Kasumi-1 (cell line): Measurements from ENCODE around the gene MGAT4A.
"Not testable (repeated sequence)": the region's sequence is repeated elsewhere in the genome, so short reads cannot be mapped to it uniquely, and the experiment has no call there.

ENCODE experiments used
- DNase-seq, 2 experiments: peaks; one replicate each; lab custom pipeline; 2025; lab: John Stamatoyannopoulos, UW

Gene MGAT4A

DNA sequence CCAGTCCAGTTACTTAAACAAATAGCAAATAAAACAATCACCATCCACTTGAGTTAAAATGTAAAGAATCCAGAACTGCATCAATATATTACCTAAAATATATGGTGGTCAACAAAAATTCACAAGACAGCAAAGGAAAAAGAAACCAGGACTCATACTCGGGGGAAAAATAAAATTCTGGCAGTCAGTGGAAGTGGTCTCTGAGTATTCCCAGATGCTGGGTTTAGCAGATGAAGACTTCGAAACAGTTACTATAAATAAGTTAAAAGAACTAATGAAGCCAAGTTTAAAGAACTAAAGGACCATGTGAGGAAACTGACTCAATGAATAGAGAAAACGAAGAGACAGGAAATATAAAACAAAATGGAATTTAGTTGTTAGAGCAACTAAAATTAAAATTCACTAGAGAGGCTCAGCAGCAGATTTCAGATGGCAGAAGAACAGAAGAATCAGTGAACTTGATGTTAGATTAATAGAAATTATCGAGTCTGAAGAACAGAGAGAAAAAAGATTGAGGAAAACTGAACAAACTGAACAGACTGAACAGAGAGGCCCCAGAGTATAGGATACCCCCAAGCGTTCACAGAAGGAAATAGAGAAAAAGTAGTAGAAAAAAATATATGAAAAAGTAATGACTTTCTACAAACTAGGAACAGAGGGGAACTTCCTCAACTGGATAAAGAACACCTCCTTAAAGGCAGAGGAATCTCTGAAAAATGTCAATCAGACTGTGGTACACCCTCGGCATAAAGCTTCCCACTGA, 27.9 kb downstream of the MGAT4A start:
- DNase-seq = peak in 1 of 2 experiments; percentile 12

DNA sequence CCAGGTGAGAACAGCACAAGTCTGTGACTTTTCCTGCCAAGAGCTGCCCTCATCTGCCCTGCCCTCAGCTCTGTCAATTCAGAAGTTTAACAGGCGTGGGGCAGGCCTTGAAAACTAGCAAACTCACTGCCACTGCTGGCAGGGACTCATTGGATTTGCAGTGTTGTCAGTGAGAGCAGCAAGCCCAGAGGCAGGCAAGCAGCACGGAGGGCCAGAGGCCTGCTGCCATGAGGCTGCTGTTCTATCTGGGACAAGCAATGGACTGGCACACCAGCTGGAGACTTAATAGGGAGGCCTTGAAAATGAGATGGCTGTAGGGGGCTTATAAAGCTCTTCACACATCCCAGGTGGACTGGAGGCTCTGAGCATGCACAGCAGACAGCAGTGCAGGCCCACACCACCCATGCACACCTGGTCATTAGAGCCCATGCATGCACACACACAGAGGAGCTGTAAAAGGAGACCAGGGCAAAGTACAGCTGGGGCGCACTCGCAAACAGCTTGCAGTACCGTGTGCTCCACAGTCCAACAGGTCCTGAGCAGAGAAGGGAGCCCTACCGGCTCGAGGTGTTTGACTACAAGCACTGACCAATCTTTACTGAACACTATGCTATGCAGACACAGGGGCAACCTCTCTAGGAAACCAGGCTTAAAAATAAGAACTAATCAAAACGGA, 28.7 kb downstream of the MGAT4A start:
- DNase-seq = no peak

DNA sequence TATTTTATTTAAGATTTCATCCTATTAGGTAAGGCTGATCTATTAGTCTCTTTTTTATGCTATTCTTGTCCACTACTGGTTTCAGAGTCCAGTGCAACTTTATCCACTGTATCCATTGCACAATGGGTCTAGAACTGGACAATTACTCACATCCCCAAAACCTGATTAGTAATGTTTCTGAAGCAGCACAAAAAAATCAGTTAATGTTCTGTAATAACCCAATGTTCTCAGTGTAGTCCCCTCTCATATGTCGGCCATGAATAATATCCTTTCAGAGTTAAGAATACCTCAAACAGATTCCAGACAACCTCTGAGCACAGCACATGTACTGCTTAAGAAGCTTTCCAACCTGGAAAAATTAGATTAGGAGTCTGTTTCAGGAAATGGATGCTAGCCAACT, 29.7 kb downstream of the MGAT4A start:
- DNase-seq = no peak

DNA sequence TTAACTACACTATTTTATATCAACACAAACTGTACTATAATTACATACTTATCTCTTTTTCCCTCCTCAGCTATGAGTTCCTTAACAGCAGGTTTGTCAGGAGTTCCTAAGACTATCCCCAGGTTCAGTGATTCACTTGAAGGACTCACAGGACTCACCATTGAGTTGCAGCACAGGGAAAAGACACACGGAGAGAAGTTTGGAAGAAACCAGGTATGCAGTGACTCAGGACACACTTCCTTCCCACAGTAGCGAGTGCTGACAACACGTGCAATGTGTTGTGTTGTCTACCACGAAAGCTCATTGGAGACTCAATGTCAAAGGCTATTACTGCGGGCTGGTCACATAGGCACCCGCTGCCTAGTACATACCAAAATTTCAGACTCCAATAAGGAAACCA, 32.0 kb downstream of the MGAT4A start:
- DNase-seq = no peak

DNA sequence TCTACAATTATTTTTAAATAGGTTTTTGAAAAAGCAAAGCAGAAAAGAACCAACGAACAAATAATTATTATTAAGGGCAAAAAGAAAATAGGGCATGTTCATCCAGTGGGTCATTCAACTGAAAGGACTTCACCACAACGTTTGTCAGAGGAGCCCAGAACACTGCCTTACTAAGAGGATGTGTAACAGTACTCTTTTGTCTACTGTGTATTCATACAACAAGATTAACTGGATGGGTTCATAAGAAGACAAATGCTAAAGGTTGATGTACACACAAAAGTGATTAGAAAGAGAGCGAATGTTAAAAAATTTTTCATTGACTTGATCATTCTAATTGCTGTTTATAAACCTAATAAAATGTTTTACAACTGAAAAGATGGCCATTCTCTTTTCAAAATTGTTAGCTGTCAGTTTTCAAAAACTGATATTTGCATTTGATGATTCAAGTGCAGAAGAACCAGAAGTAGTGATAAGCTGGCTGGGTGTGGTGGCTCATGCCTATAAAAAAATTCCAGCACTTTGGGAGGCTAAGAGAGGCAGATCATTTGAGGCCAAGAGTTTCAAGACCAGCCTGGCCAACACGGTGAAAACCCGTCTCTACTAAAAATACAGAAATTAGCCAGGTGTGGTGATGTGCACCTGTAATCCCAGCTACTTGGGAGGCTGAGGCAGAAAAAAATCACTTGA, 33.1 kb downstream of the MGAT4A start:
- DNase-seq = no peak

DNA sequence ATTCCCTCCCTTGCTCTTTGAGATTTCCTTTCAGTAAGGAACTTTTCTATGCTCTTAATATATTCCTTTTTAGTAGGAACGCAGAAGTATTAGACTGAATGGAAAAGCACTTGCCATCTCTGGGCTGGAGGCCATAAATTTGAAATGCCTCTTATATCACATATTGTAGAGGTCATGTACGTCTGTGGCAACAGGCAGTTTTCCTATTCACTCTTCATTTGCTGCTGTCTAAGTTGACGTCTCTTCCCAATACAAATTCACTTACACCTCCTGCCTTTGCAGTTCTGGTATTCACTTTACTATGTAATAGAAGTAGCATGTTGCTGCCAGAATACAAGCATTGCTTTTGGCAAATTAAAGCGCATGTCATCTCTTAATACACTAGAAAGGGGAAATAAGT, 34.7 kb downstream of the MGAT4A start:
- DNase-seq = no peak

DNA sequence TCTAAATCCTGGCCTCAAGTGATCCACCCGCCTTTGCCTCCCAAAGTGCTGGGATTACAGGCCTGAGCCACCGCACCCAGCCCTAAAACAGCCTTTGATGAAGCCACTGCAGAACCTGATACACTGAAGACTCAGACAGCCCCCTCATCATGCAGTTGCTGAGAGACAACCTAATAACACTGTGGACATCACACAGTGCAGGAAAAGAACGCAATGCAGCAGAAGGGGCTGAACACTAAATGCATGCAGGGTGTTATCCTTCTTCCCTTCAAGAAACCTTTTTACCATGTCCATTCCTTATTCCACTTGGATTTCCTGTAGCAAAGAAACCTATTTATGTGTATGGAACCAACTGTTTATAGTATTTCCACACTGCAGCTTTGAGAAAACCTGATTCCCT, 35.7 kb downstream of the MGAT4A start:
- no peak for DNase-seq

DNA sequence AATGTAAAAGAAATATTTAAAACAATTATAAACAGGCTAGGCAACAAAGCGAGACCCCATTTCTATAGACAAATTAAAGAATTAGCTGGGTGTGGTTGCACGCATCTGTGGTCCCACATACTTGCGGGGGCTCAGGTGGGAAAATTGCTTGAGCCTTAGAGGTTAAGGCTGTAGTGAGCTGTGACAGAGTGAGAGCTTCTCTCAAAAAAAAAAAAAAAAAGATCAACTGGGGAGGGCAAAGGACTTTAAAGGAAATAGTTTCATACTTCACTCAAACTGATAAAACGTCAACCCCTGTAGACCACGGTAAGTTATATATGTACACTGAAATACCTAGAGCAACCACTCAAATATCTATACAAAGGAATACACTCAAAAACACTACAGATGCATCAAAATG, 37.5 kb downstream of the MGAT4A start:
- no peak for DNase-seq

DNA sequence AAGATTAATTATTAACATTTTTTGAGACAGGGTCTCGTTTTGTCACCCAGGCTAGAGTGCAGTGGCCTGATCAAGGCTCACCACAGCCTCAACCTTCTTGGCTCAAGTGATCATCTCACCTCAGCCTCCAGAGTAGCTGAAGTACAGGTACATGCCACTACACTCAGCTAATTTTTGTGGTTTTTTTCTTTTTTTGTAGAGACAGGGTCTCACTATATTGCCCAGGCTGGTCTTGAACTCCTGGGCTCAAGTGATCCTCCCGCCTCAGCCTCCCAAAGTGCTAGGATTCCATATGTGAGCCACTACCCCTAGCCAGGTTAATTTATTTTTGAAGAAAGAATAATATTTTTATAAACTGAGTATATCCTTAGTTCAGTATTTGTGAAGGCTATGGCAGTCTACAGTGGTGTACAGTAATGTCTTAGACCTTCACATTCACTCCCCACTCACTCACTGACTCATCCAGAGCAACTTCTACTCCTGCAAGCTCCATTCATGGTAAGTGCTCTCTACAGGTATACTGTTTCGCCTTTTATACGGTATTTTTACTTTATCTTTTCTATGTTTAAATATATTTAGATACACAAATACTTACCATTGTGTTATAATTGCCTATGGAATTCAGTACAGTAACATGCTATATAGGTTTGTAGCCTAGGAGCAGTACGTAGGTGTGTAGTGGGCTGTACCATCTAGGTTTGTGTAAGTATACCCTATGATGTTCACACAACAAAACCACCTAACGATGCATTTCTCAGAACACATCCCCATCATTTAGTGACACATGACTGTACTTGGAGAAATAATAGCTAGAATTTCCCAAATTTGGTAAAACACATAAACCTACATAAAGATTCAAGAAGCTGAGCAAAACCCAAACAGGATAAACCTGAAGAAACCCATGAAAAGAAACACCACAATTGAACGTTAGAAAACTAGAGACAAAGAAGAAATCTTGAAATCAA, 38.6 kb downstream of the MGAT4A start:
- no peak for DNase-seq

DNA sequence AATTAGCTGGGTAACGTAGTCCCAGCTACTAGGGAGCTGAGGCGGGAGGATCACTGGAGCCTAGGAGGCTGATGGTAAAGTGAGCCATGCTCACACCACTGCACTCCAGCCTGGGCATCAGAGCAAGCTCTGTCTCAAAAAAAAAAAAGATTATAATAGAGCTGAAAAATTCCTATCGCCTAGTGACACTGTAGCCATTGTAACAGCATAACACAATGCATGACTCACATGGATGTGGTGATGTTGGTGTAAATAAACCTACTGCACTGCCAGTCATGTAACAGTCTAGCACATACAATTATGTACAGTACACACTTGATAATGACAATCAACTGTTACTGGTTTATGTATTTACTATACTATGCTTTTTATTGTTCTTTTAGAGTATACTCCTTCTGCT, 39.6 kb downstream of the MGAT4A start:
- DNase-seq = no peak

DNA sequence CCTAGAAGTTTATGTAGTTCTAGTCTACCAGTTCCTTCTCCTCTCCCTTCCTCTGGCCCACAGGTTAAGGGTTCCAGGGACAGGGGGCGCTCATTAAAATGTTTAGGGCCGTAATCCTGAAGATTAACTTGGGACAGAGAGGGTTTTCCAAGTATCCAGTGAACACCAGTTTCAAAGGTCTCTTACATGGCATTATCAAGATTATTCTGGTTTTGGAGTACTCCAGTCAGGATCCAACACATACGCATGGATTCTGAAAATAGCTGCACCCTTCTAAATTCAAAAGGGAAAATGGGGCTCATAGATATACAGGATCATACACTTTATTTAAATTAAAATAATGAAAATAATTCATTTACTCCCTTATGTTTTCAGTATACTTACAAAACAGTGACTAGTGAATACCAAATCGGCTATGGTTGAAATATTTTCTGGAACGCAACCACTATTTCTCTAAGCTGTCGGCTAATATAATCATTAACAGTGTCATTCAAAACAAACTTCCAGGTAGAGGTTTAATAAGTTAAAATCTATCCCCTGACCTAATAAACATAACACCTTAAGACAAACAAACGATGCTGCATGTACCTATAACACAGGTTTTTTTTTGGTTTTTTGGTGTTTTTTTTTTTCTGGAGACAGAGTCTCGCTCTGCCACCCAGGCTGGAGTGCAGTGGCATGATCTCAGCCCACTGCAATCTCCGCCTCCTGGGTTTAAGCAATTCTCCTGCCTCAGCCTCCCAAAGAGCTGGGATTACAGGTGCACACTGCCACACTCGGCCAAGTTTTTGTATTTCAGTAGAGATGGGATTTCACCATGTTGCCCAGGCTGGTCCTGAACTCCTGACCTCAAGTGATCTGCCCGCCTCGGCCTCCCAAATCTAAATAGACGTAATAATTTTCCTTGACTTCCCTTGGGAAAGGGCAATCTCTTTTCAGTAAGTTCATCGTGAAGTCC, 44.7 kb downstream of the MGAT4A start:
- no peak for DNase-seq

DNA sequence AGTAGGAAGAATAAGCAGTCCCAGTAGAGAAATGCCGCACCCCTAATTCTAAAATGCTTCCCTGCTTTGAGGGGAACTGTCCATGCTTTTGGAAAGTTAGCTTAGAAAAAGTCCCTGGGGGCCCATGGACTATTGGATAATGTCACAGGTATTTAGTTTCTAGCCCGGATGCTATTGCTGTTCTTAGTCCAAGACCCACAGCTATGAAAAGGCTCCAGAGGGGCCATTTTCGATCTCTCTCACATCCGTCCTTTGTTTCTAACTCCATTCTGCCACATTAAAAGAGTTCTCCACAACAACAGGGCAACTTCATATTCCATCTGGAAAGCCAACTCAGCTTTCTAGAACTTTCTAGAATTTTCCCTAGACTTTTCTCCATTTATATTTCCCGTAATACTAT, 47.2 kb downstream of the MGAT4A start:
- DNase-seq = no peak

DNA sequence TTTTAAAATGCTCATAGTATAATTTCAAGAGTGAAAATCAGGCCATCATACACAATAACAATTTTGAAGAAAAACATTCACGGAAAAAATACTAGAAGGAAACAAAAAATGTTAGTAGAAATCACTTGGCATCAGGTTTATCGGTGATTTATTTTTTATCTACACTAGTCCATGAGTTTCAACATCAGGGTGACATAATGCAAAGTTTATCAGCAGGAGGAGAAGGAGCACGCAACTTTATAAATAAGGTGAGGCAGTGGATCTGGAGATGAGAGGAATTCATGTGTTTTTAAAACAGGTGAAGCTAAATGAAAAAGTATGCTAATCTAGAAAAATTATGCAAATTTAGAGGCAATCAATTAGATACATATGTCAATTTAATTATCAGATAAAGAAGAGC, 54.2 kb downstream of the MGAT4A start:
- no peak for DNase-seq

DNA sequence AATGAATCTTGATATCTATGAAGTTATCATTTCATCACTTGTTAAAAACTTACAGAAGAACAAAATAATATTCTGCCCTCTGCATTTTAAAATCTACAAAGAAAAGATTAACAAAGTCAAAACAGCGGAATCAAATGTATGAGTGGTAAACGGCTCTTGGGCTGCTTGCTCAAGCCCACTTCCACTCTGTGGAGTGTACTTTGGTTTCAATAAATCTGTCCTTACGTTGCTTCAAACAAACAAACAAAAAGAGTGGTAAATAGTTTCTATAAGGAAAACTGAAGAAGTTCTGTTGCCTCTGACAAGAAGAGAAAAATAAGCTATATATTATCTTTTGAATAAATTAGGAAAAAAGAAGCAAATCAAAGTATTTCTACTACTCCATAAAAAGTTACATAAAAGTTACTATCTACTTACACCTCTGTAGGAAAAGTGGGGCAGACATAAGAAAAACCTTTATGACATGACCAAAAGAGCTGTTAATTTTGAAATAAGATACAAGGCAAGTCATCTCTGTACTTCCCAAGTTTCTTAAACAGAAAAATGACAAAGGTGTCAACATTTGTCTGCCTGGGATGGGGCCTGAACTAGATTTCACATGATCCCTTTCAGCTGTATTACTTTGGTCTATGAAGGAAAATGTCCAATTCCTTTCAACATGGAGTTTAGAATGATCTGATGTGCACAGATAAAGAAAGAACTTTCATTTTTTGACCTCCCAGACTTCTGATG, 56.5 kb downstream of the MGAT4A start:
- no peak for DNase-seq

DNA sequence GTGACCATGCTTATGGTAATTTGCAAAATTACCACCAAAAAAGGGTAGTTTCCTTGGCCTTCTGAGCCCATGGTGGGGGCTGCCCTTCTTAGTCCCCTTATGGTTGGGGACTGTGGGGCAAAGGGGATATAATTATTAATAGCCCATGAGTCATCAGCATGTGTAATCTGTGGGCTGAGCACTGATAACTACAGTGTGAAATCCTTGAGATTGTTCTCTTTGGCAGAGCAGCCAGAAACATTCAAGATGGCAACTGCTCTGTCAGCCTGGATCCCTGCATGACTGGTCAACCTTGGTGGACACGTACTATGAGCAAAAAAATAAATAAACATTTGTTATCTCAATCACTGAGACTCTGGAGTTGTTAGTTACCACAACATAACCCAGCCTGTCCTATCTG, 61.3 kb downstream of the MGAT4A start:
- no peak for DNase-seq

DNA sequence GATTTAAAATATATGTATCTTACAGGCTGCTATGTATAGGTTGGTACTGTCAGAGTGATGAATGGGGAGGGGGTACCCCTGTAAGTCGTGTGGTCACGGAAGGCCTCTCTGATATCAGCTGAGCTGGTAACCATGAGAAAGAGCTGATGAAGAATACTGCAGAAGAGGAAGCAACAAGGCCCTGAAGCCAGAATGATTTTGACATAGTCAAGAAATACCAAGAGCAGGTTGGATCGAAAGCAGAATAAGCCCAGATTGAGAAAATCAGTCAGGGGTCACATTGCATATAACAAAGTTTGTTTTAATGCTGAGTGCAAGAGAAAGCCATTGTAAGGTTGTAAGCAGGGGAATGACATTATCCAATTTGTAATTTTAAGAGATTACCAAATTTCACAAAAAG, 65.3 kb downstream of the MGAT4A start:
- DNase-seq = no peak

DNA sequence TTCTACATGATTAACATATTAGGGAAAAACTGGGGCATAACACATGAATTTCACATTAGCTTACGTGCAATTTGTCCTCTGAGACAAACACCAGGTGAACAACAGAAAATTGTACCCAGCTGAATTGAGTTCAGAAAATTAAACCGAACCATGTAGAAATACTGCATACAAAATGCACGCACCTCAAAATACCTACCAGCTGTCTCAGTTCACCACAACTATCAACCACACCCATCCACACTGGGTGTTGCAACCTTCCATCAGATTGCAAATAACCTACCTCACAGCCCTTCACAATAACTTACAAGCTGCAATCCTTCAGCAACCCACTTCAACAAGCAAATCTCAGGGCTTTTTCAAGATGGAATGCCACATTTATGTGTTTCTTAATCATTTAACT, 66.6 kb downstream of the MGAT4A start:
- DNase-seq = no peak

DNA sequence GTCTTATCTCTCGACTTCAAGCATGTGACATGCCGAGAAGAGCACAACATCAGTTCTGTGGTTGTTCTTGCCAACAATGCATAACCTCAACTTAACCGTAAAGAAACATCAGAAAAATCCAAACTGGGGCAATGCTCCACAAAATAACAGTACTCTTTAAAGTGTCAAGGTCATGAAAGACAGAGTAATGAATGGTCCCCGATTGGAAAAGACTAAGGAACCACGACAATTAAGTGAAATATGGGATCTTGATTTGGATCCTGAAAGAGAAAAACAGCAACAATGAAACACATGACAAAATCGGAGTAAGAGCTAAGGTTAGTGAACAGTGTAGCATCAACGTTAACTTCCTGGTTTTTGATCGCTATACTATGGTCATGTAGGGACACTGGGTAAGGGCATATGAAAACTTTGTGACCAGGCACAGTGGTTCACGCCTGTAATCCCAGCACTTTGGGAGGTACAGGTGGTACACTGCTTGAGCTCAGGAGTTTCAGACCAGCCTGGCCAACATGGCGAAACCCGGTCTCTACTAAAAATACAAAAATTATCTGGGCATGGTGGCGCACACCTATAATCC, 67.3 kb downstream of the MGAT4A start:
- DNase-seq = no peak

DNA sequence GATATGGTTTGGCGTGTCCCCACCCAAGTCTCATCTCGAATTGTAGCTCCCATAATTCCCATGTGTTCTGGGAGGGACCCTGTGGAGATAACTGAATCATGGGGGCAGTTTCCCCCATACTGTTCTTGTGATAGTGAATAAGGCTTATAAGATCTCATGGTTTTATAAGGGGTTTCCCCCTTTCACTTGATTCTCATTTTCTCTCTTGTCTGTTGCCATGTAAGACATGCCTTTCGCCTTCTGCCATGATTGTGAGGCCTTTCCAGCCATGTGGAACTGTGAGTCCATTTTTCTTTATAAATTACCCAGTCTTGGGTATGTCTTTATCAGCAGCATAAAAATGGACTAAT, 71.5 kb downstream of the MGAT4A start:
- not testable (repeated sequence) for DNase-seq
